Midbrain (tissue), 1 donor: ENCODE measurements around the gene TMEM72.

ENCODE experiments used
- DNase-seq: peaks from one replicate; lab custom pipeline; 2025; lab: John Stamatoyannopoulos, UW

TMEM72 gene

GRCh38 chr10:44978570-44979280 is 67.6 kb downstream of the TMEM72 start, which contains the start of gene DEPP1:
DEPP1 (minus strand) TSS chr10:44978809; CDS start chr10:44978030, 779 bp downstream.
- DNase-seq: peak; percentile 59

GRCh38 chr10:44979281-44980191 is 68.4 kb downstream of the TMEM72 start:
- no peak for DNase-seq

GRCh38 chr10:44980309-44981171 is 69.4 kb downstream of the TMEM72 start:
- DNase-seq: no peak

- DNase-seq: peak; percentile 39
Observed at GRCh38 chr10:44981172-44982113, 70.3 kb downstream of the TMEM72 start.

- no peak for DNase-seq
Observed at GRCh38 chr10:44982114-44982460, 71.0 kb downstream of the TMEM72 start.

GRCh38 chr10:44982496-44982895 is 71.4 kb downstream of the TMEM72 start:
- DNase-seq: no peak

- no peak for DNase-seq
Observed at GRCh38 chr10:44983066-44983894, 72.1 kb downstream of the TMEM72 start.

- no peak for DNase-seq
Observed at GRCh38 chr10:44983895-44984278, 72.8 kb downstream of the TMEM72 start.

- DNase-seq: no peak
Observed at GRCh38 chr10:44984671-44985101, 73.5 kb downstream of the TMEM72 start.

- DNase-seq: no peak
Observed at GRCh38 chr10:44985175-44985681, 74.1 kb downstream of the TMEM72 start.

- DNase-seq: no peak
Observed at GRCh38 chr10:44986179-44986578, 75.0 kb downstream of the TMEM72 start.
